Peyer's patch (tissue), 4 donors: ENCODE data around the gene KIAA0930. TPM values are rescaled to one million over a fixed set of nuclear protein-coding genes. Genes with fewer than 3 reads are reported as not detected.
"Not testable (repeated sequence)": the region's sequence is repeated elsewhere in the genome, so short reads cannot be mapped to it uniquely, and the experiment has no call there.

Experiments used
- DNase-seq, 3 donors: peaks; one replicate each; pipeline ENCODE4 v3.0.0-alpha.2; 2017 to 2019
- H3K27ac ChIP-seq, 4 donors: fragments of 200-600 bp; sonication (generic); one replicate each; pipeline ENCODE4 v1.5.1; 2016 to 2019
- H3K27me3 ChIP-seq, 2 donors: fragments of 200-600 bp; sonication (generic); one replicate each; pipeline ENCODE4 v1.5.1; 2019
- H3K36me3 ChIP-seq, 3 donors: fragments of 200-600 bp; sonication (generic); one replicate each; pipeline ENCODE4 v1.5.1; 2016 to 2019
- H3K4me1 ChIP-seq, 4 donors: fragments of 200-600 bp; sonication (generic); one replicate each; pipeline ENCODE4 v1.5.1; 2016 to 2019
- H3K4me3 ChIP-seq, 4 donors: fragments of 200-600 bp; sonication (generic); 1 replicate in 3 of 4; 2 replicates in 1 of 4; pipeline ENCODE4 v1.5.1; 2016 to 2019; ENCODE audit warnings: mild to moderate bottlenecking in 1 of 4
- H3K9me3 ChIP-seq, 4 donors: fragments of 200-600 bp; sonication (generic); one replicate each; pipeline ENCODE4 v1.5.1; 2016 to 2019; ENCODE audit warnings: mild to moderate bottlenecking in 1 of 4
- CTCF ChIP-seq, 6 experiments: fragments of 450-650 bp in 4 of 6; fragments of 200-600 bp in 2 of 6; sonication (generic) in 1 of 6; IDR thresholded peaks; one replicate each; pipeline ENCODE4 v1.5.1; 2017 to 2019; ENCODE audit warnings: antibody characterized with exemption in 6 of 6, mild to moderate bottlenecking in 3 of 6, moderate library complexity in 1 of 6
- POLR2A ChIP-seq, 2 donors: fragments of 450-650 bp; IDR thresholded peaks; one replicate each; pipeline ENCODE4 v1.5.1; 2017; ENCODE audit warnings: antibody characterized with exemption in 2 of 2, mild to moderate bottlenecking in 2 of 2, moderate library complexity in 2 of 2
- total RNA-seq, 4 donors: library from RNA; depleted of rRNA; stranded (reverse); fragments of >200 nt; gene quantifications; one replicate each; pipeline ENCODE4 v1.1.0, GENCODE V29; 2016

KIAA0930 gene
- total RNA-seq, 4 donors from 2014 or later, result 21.2 to 41.3 (median 27.8) TPM

DNA sequence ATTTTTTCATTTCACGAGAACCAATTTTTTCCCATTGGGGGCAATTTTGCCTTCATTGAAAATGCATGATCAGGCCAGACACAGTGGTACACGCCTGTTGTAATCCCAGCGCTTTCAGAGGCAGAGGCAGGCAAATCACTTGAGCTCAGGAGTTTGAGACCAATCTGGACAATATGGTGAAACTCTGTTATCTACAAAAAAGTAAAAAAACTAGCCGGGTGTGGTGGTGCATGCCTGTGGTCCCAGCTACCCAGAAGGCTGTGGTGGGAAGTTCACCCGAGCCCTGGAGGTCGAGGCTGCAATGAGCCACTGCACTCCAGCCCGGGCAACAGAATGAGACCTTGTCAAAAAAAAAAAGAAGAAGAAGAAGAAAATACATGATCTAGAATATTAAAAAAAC, 24.8 kb upstream of the KIAA0930 start:
- H3K4me3 ChIP-seq, result no peak overlapping the region
- H3K4me1 ChIP-seq, result peaks cover 3 to 33% (median 25%) of the 10 kb centered on the region in 4 donors
- TF ChIP-seq POLR2A (IDR thresholded peaks at IDR 0.05) (no peak), CTCF (IDR thresholded peaks at IDR 0.05) (no peak)
- no peaks in the 10 kb centered on the region for H3K27me3 ChIP-seq
- H3K36me3 ChIP-seq, result no peaks in the 10 kb centered on the region
- DNase-seq, result no peak
- H3K27ac ChIP-seq, result no peak overlapping the region
- no peaks in the 10 kb centered on the region for H3K9me3 ChIP-seq

GRCh38 chr22:45263463-45264269, 23.0 kb upstream of the KIAA0930 start:
- Histone ChIP-seq H3K4me3 (peak overlapping the region in 1 of 4 donors; percentile 29), H3K27me3 (no peaks in the 10 kb centered on the region), H3K27ac (peak overlapping the region in 3 of 4 donors; percentile 13 to 61 (median 47)), H3K4me1 (peaks cover 3 to 27% (median 18%) of the 10 kb centered on the region in 4 donors), H3K9me3 (no peaks in the 10 kb centered on the region), H3K36me3 (no peaks in the 10 kb centered on the region)
- peak; percentile 62 to 91 (median 88) for DNase-seq
- no peak for TF ChIP-seq POLR2A (IDR thresholded peaks at IDR 0.05)
- peak; percentile 22 to 53 (median 40) for TF ChIP-seq CTCF (IDR thresholded peaks at IDR 0.05)

GRCh38 chr22:45262931-45263462, 22.3 kb upstream of the KIAA0930 start:
- H3K27ac ChIP-seq, result peak overlapping the region in 3 of 4 donors; percentile 13 to 61 (median 47)
- H3K36me3 ChIP-seq, result no peaks in the 10 kb centered on the region
- no peaks in the 10 kb centered on the region for H3K9me3 ChIP-seq
- H3K4me1 ChIP-seq, result peaks cover 3 to 25% (median 17%) of the 10 kb centered on the region in 4 donors
- no peaks in the 10 kb centered on the region for H3K27me3 ChIP-seq
- TF ChIP-seq CTCF (IDR thresholded peaks at IDR 0.05) (no peak), POLR2A (IDR thresholded peaks at IDR 0.05) (no peak)
- DNase-seq, result peak in 2 of 3 donors; percentile 54 to 69
- H3K4me3 ChIP-seq, result peak overlapping the region in 1 of 4 donors; percentile 29

GRCh38 chr22:45262195-45262930, 21.7 kb upstream of the KIAA0930 start:
- H3K9me3 ChIP-seq, result no peaks in the 10 kb centered on the region
- no peaks in the 10 kb centered on the region for H3K27me3 ChIP-seq
- H3K27ac ChIP-seq, result peak overlapping the region in 1 of 4 donors; percentile 61
- no peaks in the 10 kb centered on the region for H3K36me3 ChIP-seq
- H3K4me3 ChIP-seq, result peak overlapping the region in 1 of 4 donors; percentile 29
- no peak for DNase-seq
- peaks cover 3 to 24% (median 17%) of the 10 kb centered on the region in 4 donors for H3K4me1 ChIP-seq
- TF ChIP-seq POLR2A (IDR thresholded peaks at IDR 0.05) (no peak), CTCF (IDR thresholded peaks at IDR 0.05) (no peak)

DNA sequence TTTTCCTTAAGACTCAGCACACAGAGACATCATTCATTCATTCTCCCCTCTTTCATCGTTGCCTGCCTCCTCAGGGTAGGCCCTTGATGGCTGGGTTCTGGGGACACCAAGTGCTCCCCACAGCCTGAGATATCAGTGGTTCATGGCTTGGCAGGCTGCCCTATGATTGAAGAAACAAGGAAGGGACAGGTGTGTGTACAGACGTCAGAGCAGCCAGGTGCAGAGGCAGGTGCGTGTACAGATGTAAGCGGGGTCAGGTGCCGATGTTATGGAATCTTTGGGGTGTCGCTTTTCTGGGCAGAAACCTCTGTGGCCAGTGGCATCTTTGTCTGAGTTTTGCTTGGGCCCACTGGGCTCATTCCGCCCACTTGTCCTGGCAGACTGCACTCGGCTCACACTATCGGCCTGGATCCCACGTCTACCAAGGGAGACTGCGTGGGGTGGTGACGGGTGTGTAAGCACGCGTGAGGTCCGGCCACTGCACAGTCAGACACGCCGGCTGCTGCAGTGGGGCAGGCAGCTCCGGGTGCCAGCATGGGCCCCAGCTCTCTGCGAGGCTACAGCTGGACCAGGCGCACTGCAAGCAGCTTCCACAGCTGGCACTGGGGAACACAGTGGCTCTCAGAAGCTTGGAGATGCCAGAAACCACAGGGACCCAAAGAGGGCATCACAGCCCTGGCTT, 20.9 kb upstream of the KIAA0930 start:
- H3K4me1 ChIP-seq, result peaks cover 3 to 24% (median 17%) of the 10 kb centered on the region in 4 donors
- no peak overlapping the region for H3K4me3 ChIP-seq
- H3K27ac ChIP-seq, result no peak overlapping the region
- no peaks in the 10 kb centered on the region for H3K9me3 ChIP-seq
- DNase-seq, result peak; percentile 42 to 83 (median 67)
- H3K27me3 ChIP-seq, result no peaks in the 10 kb centered on the region
- TF ChIP-seq CTCF (IDR thresholded peaks at IDR 0.05) (no peak), POLR2A (IDR thresholded peaks at IDR 0.05) (no peak)
- H3K36me3 ChIP-seq, result no peaks in the 10 kb centered on the region

GRCh38 chr22:45260395-45260759, 19.7 kb upstream of the KIAA0930 start:
- H3K9me3 ChIP-seq, DNase-seq, H3K27me3 ChIP-seq, H3K36me3 ChIP-seq, H3K4me3 ChIP-seq, H3K27ac ChIP-seq: not testable (repeated sequence)
- H3K4me1 ChIP-seq, result peaks cover 3 to 24% (median 17%) of the 10 kb centered on the region in 4 donors
